ENCODE data around the gene RFTN1. TPM values are rescaled to one million over a fixed set of nuclear protein-coding genes. Genes with fewer than 3 reads are reported as not detected.
A peak's percentile ranks its signal among the peaks of the same experiment; 100 is the strongest.

Gene RFTN1
- total RNA-seq, 4 donors from 2014 or later, result 32.0 to 187 (median 47.6) TPM

- no peaks in the 10 kb centered on the region for H3K36me3 ChIP-seq
- H3K27ac ChIP-seq, result no peak overlapping the region
- TF ChIP-seq CTCF (IDR thresholded peaks at IDR 0.05) (no peak), POLR2A (IDR thresholded peaks at IDR 0.05) (no peak)
- no peaks in the 10 kb centered on the region for H3K27me3 ChIP-seq
- intact Hi-C loops (cut with DNase I; ENCODE audit: low total_unique reads), result no loop called here
- no peaks in the 10 kb centered on the region for H3K9me3 ChIP-seq
- no peak overlapping the region for H3K4me3 ChIP-seq
- no peak for DNase-seq
- H3K4me1 ChIP-seq, result no peaks in the 10 kb centered on the region
These were observed 180.5 kb downstream of the RFTN1 start for GRCh38 chr3:16332904-16333426.

GRCh38 chr3:16331319-16331883 is 182.1 kb downstream of the RFTN1 start:
- TF ChIP-seq CTCF (IDR thresholded peaks at IDR 0.05) (no peak), POLR2A (IDR thresholded peaks at IDR 0.05) (no peak)
- intact Hi-C loops (cut with DNase I; ENCODE audit: low total_unique reads), result no loop called here
- Histone ChIP-seq H3K36me3 (no peaks in the 10 kb centered on the region), H3K27me3 (no peaks in the 10 kb centered on the region), H3K4me1 (no peaks in the 10 kb centered on the region), H3K9me3 (no peaks in the 10 kb centered on the region), H3K27ac (no peak overlapping the region), H3K4me3 (no peak overlapping the region)
- no peak for DNase-seq

GRCh38 chr3:16330351-16330750 is 183.1 kb downstream of the RFTN1 start:
- Histone ChIP-seq H3K27me3 (no peaks in the 10 kb centered on the region), H3K27ac (peak overlapping the region in 1 of 2 donors; percentile 7), H3K9me3 (no peaks in the 10 kb centered on the region), H3K36me3 (no peaks in the 10 kb centered on the region), H3K4me3 (no peak overlapping the region), H3K4me1 (no peaks in the 10 kb centered on the region)
- no peak for DNase-seq
- TF ChIP-seq POLR2A (IDR thresholded peaks at IDR 0.05) (no peak), CTCF (IDR thresholded peaks at IDR 0.05) (no peak)
- intact Hi-C loops (cut with DNase I; ENCODE audit: low total_unique reads), result no loop called here

GRCh38 chr3:16329826-16330129 is 183.7 kb downstream of the RFTN1 start:
- Histone ChIP-seq H3K27me3 (no peaks in the 10 kb centered on the region), H3K36me3 (no peaks in the 10 kb centered on the region), H3K4me3 (no peak overlapping the region), H3K9me3 (no peaks in the 10 kb centered on the region), H3K27ac (peak overlapping the region in 1 of 2 donors; percentile 3), H3K4me1 (no peaks in the 10 kb centered on the region)
- intact Hi-C loops (cut with DNase I; ENCODE audit: low total_unique reads), result no loop called here
- no peak for DNase-seq
- TF ChIP-seq POLR2A (IDR thresholded peaks at IDR 0.05) (no peak), CTCF (IDR thresholded peaks at IDR 0.05) (no peak)

- Histone ChIP-seq H3K27me3 (no peaks in the 10 kb centered on the region), H3K9me3 (no peaks in the 10 kb centered on the region), H3K27ac (peak overlapping the region in 1 of 2 donors; percentile 3), H3K4me1 (no peaks in the 10 kb centered on the region), H3K4me3 (no peak overlapping the region), H3K36me3 (no peaks in the 10 kb centered on the region)
- TF ChIP-seq POLR2A (IDR thresholded peaks at IDR 0.05), result no peak
- no peak for TF ChIP-seq CTCF (IDR thresholded peaks at IDR 0.05)
- intact Hi-C loops (cut with DNase I; ENCODE audit: low total_unique reads), result no loop called here
- DNase-seq, result no peak
These were observed 184.3 kb downstream of the RFTN1 start for GRCh38 chr3:16329036-16329825.

Data from uterus (tissue), 4 donors.